ENCODE data around the gene SPATA21. TPM values are rescaled to one million over a fixed set of nuclear protein-coding genes. Genes with fewer than 3 reads are reported as not detected.

Gene SPATA21, protein sequence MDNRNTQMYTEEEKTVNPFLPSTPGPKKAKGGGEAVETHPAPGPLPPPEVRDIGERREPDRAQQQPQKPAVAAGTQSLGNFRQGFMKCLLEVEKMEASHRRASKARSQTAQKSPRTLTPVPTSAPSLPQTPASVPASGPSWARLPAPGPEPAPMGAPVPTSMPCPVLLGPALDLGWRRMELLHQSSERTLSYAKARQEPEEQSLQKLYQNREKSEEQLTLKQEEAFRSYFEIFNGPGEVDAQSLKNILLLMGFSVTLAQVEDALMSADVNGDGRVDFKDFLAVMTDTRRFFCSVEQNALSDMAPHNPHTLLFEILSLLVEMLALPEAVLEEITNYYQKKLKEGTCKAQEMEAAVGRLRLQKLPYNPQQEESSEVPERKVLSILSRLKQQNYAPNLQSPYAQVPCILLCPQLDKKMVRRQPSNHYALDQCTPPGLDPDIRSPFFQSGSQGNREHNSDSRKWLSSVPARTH
- not detected for polyA plus RNA-seq (2012; ENCODE audit: insufficient read length, low read depth)

DNA sequence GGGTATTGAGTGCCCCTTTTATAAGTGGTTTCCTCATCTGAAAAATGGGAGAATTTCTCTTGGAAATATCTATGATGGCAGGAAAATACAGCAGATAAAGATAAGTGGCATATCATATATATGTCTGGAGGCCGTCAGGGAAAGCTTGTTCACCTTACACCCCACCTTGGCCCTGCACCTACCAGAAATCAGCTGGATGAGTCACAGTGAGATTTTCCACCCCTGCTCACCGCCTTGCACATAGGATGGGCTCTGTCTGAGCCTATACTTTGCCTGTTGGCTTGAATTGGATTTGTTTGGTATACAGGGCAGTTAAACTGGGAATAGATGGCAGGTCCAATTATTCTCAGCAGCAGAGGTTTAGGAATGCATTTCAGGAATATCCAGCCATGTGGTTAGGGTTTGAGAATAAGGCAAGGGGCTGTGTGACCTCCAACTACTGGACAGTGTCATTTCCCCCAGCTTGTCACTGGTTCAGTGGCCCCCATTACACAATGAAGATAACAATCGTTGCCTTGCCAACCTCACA, at the start of gene SPATA21:
TSS of gene SPATA21 (minus strand) at position 479 of the 529 bp plus-strand sequence. CDS start 6,053 bp downstream, outside the sequence.
- TF ChIP-seq REST (IDR thresholded peaks at IDR 0.05; ENCODE audit: insufficient read depth in 1 of 2, low read depth in 2 of 2, low read length in 2 of 2) (no peak), POLR2AphosphoS5 (IDR thresholded peaks at IDR 0.05; ENCODE audit: low read depth, low read length) (no peak), FOXP2 (optimal IDR thresholded peaks at IDR 0.05; ENCODE audit: borderline replicate concordance, extremely low read depth, extremely low read length, insufficient read depth) (no peak), TAF1 (IDR thresholded peaks at IDR 0.05; ENCODE audit: borderline replicate concordance, insufficient read depth, low read length) (no peak), SIN3A (IDR thresholded peaks at IDR 0.05; ENCODE audit: borderline replicate concordance, insufficient read depth, low read length) (no peak)

DNA sequence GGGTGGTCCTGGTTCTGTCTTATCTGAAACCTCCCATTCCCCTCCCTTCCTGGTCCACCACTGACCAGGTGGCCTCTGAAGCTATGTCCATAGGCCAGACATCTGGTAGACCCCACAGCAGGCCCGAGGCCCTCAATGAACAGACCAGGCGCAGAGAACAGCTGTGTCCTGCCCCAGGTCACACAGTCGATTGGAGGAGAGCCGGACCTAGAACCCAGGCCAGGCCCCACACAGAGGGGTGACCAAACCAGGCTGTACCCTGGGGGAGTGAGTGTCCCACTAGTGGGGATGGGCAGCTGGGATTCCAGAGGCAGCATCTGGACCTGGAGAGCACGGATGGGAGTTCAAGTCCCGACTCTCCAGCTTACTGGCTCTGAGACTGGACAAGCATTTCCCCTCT, 47.7 kb upstream of the SPATA21 start:
- TF ChIP-seq POLR2AphosphoS5 (IDR thresholded peaks at IDR 0.05; ENCODE audit: low read depth, low read length) (no peak), TAF1 (IDR thresholded peaks at IDR 0.05; ENCODE audit: borderline replicate concordance, insufficient read depth, low read length) (no peak), SIN3A (IDR thresholded peaks at IDR 0.05; ENCODE audit: borderline replicate concordance, insufficient read depth, low read length) (no peak), FOXP2 (optimal IDR thresholded peaks at IDR 0.05; ENCODE audit: borderline replicate concordance, extremely low read depth, extremely low read length, insufficient read depth) (no peak), REST (IDR thresholded peaks at IDR 0.05; ENCODE audit: insufficient read depth in 1 of 2, low read depth in 2 of 2, low read length in 2 of 2) (no peak)

- no peak for TF ChIP-seq TAF1 (IDR thresholded peaks at IDR 0.05; ENCODE audit: borderline replicate concordance, insufficient read depth, low read length)
- TF ChIP-seq SIN3A (IDR thresholded peaks at IDR 0.05; ENCODE audit: borderline replicate concordance, insufficient read depth, low read length), result no peak
- no peak for TF ChIP-seq FOXP2 (optimal IDR thresholded peaks at IDR 0.05; ENCODE audit: borderline replicate concordance, extremely low read depth, extremely low read length, insufficient read depth)
- no peak for TF ChIP-seq REST (IDR thresholded peaks at IDR 0.05; ENCODE audit: insufficient read depth in 1 of 2, low read depth in 2 of 2, low read length in 2 of 2)
- no peak for TF ChIP-seq POLR2AphosphoS5 (IDR thresholded peaks at IDR 0.05; ENCODE audit: low read depth, low read length)
These were observed 47.2 kb upstream of the SPATA21 start for GRCh38 chr1:16484501-16484835.

DNA sequence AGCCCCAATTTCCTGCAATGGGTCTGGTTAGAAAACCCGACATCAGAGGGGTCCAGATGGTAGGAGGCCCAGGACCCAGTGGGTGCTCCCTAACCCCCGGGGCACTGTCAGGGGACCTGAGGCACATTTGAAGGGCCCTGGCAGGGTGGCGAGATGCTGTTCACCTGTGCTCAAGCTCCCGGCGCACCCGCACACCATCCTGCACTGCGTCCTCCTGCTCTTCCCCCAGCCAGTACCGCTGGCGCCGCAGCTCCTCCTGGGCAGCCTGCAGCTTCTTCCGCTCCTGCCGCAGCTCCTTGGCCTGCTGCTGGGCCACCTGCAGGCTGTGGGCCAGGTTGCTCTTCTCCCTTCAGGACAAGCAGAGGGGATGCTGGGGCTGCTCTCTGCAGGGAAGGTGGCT, 40.9 kb upstream of the SPATA21 start:
- TF ChIP-seq TAF1 (IDR thresholded peaks at IDR 0.05; ENCODE audit: borderline replicate concordance, insufficient read depth, low read length) (no peak), FOXP2 (optimal IDR thresholded peaks at IDR 0.05; ENCODE audit: borderline replicate concordance, extremely low read depth, extremely low read length, insufficient read depth) (no peak), REST (IDR thresholded peaks at IDR 0.05; ENCODE audit: insufficient read depth in 1 of 2, low read depth in 2 of 2, low read length in 2 of 2) (no peak), SIN3A (IDR thresholded peaks at IDR 0.05; ENCODE audit: borderline replicate concordance, insufficient read depth, low read length) (no peak), POLR2AphosphoS5 (IDR thresholded peaks at IDR 0.05; ENCODE audit: low read depth, low read length) (no peak)

Measured in PFSK-1 (cell line).